ENCODE measurements around the gene KCNQ1OT1. TPM values are rescaled to one million over a fixed set of nuclear protein-coding genes. Genes with fewer than 3 reads are reported as not detected.

Gene KCNQ1OT1
- total RNA-seq, 1 experiment from 2014 or later = 1.2 TPM

DNA sequence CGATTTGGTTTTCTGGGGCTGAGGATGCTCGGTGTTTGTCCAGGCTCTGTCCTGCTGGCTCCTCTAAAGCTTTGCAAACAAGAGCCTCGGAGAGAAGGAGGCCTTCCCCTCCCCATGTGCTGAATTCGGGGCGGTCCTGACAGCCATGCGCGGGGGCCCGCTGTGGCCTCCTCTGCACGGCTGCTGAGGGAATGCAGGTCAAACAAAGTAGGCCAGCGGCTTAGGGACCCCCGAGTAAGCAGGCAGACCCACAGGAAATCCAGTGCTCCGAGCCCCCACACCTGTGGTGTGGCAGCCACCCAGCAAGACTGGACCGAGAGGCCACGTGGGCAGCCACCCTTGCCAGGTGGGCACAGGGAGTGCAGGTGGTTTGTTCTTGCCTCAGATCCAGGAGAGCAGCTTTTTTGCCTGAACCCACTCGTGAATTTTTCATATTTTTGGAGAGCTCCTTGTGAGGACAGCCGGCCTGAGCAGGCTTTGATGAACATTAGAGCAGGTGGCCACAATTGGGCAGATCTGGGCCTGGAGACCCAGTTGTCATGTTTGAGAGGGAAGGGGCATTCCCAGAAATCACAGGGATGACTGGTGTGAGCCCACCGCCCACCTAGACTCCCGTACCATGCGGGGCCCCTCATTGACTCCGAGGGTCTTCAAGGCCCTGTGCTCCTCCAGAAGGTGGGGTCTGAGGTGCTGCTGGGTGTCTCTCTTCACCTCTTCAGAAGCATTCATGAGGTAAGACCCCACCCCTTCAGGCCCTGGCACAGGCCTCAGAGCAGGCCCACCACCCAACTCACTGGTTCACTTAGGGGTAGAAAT lies 43.0 kb upstream of the KCNQ1OT1 start:
- Histone ChIP-seq H3K9me3 (ENCODE audit: control insufficient read depth, low read depth, low read length) (no peaks in the 10 kb centered on the region), H2BK5ac (ENCODE audit: insufficient read length, low read length) (no peak overlapping the region), H3K23me2 (ENCODE audit: insufficient read length, low read depth, low read length, poor library complexity, severe bottlenecking) (no peaks in the 10 kb centered on the region), H4K8ac (replicated peaks; ENCODE audit: insufficient read length, low read depth, low read length) (no peak overlapping the region), H4K91ac (ENCODE audit: insufficient read length, low read depth, low read length) (no peak overlapping the region), H2BK12ac (ENCODE audit: insufficient read length, low read depth, low read length) (no peak overlapping the region), H3K79me1 (ENCODE audit: insufficient read depth, low read depth, low read length, poor library complexity, severe bottlenecking) (no peaks in the 10 kb centered on the region), H3T11ph (ENCODE audit: low read length) (no peak overlapping the region), H3K27me3 (ENCODE audit: insufficient read depth, low read length) (no peaks in the 10 kb centered on the region; the same call in 1 of the 2 replicates), H3K14ac (ENCODE audit: insufficient read depth, low read length) (peak overlapping the region; percentile 47; the same call in 1 of the 2 replicates), H3K4ac (ENCODE audit: low read depth, low read length) (no peak overlapping the region), H2BK15ac (ENCODE audit: low read depth, low read length) (no peak overlapping the region), H2BK20ac (ENCODE audit: low read depth, low read length, poor library complexity, severe bottlenecking) (no peak overlapping the region), H2BK120ac (ENCODE audit: low read depth, low read length, poor library complexity, severe bottlenecking) (no peak overlapping the region), H3K27ac (ENCODE audit: insufficient read length, low read depth, low read length) (no peak overlapping the region), H4K20me1 (ENCODE audit: control insufficient read depth, insufficient read depth, insufficient read length) (no peaks in the 10 kb centered on the region), H3K79me2 (ENCODE audit: insufficient read depth, low read length) (no peaks in the 10 kb centered on the region), H3K18ac (ENCODE audit: insufficient read length, low read depth, low read length) (no peak overlapping the region), H3K9ac (ENCODE audit: extremely low read depth, insufficient read length, low read length) (no peak overlapping the region), H3K4me2 (ENCODE audit: insufficient read depth, insufficient read length, low read length) (no peak overlapping the region), H3K56ac (ENCODE audit: insufficient read length, low read depth, low read length) (no peak overlapping the region), H2AK5ac (ENCODE audit: insufficient read length, low read length) (no peak overlapping the region), H4K5ac (ENCODE audit: insufficient read length, low read depth, low read length) (no peak overlapping the region), H3K23ac (ENCODE audit: insufficient read length, low read depth, low read length) (no peak overlapping the region), H3K4me1 (ENCODE audit: insufficient read depth, low read length) (no peaks in the 10 kb centered on the region), H2AFZ (ENCODE audit: low read length) (no peak overlapping the region)
- Mint-ChIP-seq H3K36me3 (ENCODE audit: insufficient read depth in 1 of 3, low read depth in 3 of 3) (no peaks in the 10 kb centered on the region; a peak in 1 of 7 replicates), H3K27me3 (ENCODE audit: low read depth) (peaks cover 90% of the 10 kb centered on the region), H3K4me1 (peaks cover 0 to 6% of the 10 kb centered on the region in 2 experiments; a peak in 2 of 4 replicates), H3K9me3 (peaks cover 2 to 3% of the 10 kb centered on the region in 2 experiments; a peak in 3 of 5 replicates), H3K4me3 (no peak overlapping the region), H3K27ac (no peak overlapping the region)
- DNase-seq = no peak
- TF ChIP-seq, protein P1, sequence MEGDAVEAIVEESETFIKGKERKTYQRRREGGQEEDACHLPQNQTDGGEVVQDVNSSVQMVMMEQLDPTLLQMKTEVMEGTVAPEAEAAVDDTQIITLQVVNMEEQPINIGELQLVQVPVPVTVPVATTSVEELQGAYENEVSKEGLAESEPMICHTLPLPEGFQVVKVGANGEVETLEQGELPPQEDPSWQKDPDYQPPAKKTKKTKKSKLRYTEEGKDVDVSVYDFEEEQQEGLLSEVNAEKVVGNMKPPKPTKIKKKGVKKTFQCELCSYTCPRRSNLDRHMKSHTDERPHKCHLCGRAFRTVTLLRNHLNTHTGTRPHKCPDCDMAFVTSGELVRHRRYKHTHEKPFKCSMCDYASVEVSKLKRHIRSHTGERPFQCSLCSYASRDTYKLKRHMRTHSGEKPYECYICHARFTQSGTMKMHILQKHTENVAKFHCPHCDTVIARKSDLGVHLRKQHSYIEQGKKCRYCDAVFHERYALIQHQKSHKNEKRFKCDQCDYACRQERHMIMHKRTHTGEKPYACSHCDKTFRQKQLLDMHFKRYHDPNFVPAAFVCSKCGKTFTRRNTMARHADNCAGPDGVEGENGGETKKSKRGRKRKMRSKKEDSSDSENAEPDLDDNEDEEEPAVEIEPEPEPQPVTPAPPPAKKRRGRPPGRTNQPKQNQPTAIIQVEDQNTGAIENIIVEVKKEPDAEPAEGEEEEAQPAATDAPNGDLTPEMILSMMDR (conservative IDR thresholded peaks at IDR 0.05) = no peak
- WGBS (ENCODE audit: extremely low coverage, insufficient read length, low lambda C conversion rate) = no CpG with 5 or more reads among the region's 20 CpGs
